Myocyte (in vitro differentiated cells): ENCODE results near the gene WNK1. TPM values are rescaled to one million over a fixed set of nuclear protein-coding genes. Genes with fewer than 3 reads are reported as not detected.
A peak's percentile ranks its signal among the peaks of the same experiment; 100 is the strongest.

Source experiments
- DNase-seq: peaks from one replicate; pipeline ENCODE4 v3.0.0-alpha.2; 2012; ENCODE audit warnings: low read depth
- total RNA-seq: library from RNA; depleted of rRNA; stranded (reverse); fragments of >200 nt; gene quantifications from 2 replicates; pipeline ENCODE4 v1.2.3, GENCODE V29; 2014

WNK1 gene
- total RNA-seq, 1 donor from 2014 or later: 104 TPM

- DNase-seq: no peak
These were observed 100.5 kb downstream of the WNK1 start for GRCh38 chr12:852864-853263.

- peak; percentile 67 for DNase-seq
These were observed 105.2 kb downstream of the WNK1 start for GRCh38 chr12:857611-858010.

GRCh38 chr12:862303-862911 is 110.0 kb downstream of the WNK1 start:
- DNase-seq: no peak

- no peak for DNase-seq
These were observed 110.9 kb downstream of the WNK1 start for GRCh38 chr12:863285-863684.

- DNase-seq: no peak
These were observed 113.2 kb downstream of the WNK1 start for GRCh38 chr12:865614-866013.

- no peak for DNase-seq
These were observed 115.5 kb downstream of the WNK1 start for GRCh38 chr12:867905-868304.

GRCh38 chr12:868722-869121 is 116.3 kb downstream of the WNK1 start:
- DNase-seq: no peak

GRCh38 chr12:870378-870777 is 118.0 kb downstream of the WNK1 start:
- no peak for DNase-seq

GRCh38 chr12:873954-874353 is 121.6 kb downstream of the WNK1 start:
- DNase-seq: peak; percentile 67

- DNase-seq: peak; percentile 100
These were observed 127.3 kb downstream of the WNK1 start for GRCh38 chr12:879641-880040.

- DNase-seq: no peak
These were observed 128.3 kb downstream of the WNK1 start for GRCh38 chr12:880656-881055.

- DNase-seq: peak; percentile 14
These were observed 132.5 kb downstream of the WNK1 start for GRCh38 chr12:884746-885414.

GRCh38 chr12:885701-886100 is 133.3 kb downstream of the WNK1 start:
- DNase-seq: peak; percentile 30

GRCh38 chr12:886206-886605 is 133.8 kb downstream of the WNK1 start:
- no peak for DNase-seq

GRCh38 chr12:894226-894625 is 141.8 kb downstream of the WNK1 start:
- DNase-seq: no peak

- DNase-seq: no peak
These were observed 143.7 kb downstream of the WNK1 start for GRCh38 chr12:896031-896430.

GRCh38 chr12:897386-897785 is 145.0 kb downstream of the WNK1 start:
- no peak for DNase-seq

GRCh38 chr12:902581-902980 is 150.2 kb downstream of the WNK1 start:
- DNase-seq: no peak

- DNase-seq: no peak
These were observed 150.7 kb downstream of the WNK1 start for GRCh38 chr12:903055-903454.

- no peak for DNase-seq
These were observed 151.6 kb downstream of the WNK1 start for GRCh38 chr12:904010-904414.

- DNase-seq: no peak
These were observed 153.1 kb downstream of the WNK1 start for GRCh38 chr12:905261-906031.

- DNase-seq: no peak
These were observed 153.7 kb downstream of the WNK1 start for GRCh38 chr12:906062-906585.
